Keratinocyte (primary cell): ENCODE results near the gene IL1RAPL1.

Experiments used
- EZH2 ChIP-seq: IDR thresholded peaks from one replicate; pipeline ENCODE4 v1.6.1; 2012; ENCODE audit warnings: inconsistent platforms, mild to moderate bottlenecking, low read length, moderate library complexity
- TF ChIP-seq, protein P1 (sequence below), 3 experiments: IDR thresholded peaks in 1 of 3; conservative IDR thresholded peaks in 1 of 3; optimal IDR thresholded peaks in 1 of 3; 2 replicates in 2 of 3; 3 replicates in 1 of 3; pipeline versions ENCODE3 to v1.5.1; 2011; ENCODE audit warnings: low read length in 3 of 3, mild to moderate bottlenecking in 3 of 3, moderate library complexity in 2 of 3, control low read depth in 1 of 3, inconsistent platforms in 1 of 3; ENCODE audit not compliant: insufficient read depth in 2 of 3; ENCODE audit errors: extremely low read depth in 1 of 3

DNA sequence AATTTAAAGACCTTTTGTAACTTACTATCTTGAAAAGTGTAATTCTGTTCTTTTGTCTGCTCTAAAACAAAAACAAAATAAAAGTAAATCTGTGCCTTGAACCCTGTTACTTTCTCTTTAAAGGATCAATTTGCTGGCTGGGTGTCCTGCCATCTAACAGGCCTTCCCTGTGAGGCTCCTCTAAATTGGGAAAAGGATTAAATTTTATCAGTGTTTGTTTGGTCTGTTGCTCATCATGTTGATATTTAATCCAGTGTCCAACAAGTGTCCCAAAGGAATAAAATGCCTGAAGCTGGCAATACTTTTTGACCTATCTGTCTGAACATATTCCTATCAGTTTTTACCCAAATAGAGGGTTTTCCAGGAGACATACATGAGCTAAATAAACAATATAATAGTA, 688.7 kb downstream of the IL1RAPL1 start:
- no peak for TF ChIP-seq EZH2
- TF ChIP-seq, protein P1, sequence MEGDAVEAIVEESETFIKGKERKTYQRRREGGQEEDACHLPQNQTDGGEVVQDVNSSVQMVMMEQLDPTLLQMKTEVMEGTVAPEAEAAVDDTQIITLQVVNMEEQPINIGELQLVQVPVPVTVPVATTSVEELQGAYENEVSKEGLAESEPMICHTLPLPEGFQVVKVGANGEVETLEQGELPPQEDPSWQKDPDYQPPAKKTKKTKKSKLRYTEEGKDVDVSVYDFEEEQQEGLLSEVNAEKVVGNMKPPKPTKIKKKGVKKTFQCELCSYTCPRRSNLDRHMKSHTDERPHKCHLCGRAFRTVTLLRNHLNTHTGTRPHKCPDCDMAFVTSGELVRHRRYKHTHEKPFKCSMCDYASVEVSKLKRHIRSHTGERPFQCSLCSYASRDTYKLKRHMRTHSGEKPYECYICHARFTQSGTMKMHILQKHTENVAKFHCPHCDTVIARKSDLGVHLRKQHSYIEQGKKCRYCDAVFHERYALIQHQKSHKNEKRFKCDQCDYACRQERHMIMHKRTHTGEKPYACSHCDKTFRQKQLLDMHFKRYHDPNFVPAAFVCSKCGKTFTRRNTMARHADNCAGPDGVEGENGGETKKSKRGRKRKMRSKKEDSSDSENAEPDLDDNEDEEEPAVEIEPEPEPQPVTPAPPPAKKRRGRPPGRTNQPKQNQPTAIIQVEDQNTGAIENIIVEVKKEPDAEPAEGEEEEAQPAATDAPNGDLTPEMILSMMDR (optimal IDR thresholded peaks at IDR 0.05 in 1 of 3, IDR thresholded peaks at IDR 0.05 in 1 of 3, conservative IDR thresholded peaks at IDR 0.05 in 1 of 3; ENCODE audit: extremely low read depth in 1 of 3, insufficient read depth in 2 of 3, low read length in 3 of 3): no peak
